ENCODE results near the gene SYT15. TPM values are rescaled to one million over a fixed set of nuclear protein-coding genes. Genes with fewer than 3 reads are reported as not detected.
"Not testable (repeated sequence)": the region's sequence is repeated elsewhere in the genome, so short reads cannot be mapped to it uniquely, and the experiment has no call there.

Gene SYT15
- total RNA-seq, 1 donor from 2014 or later, result 1.8 TPM

GRCh38 chr10:46617134-46617533 is 38.2 kb downstream of the SYT15 start:
- H3K9me3 Mint-ChIP-seq; H3K36me3 Mint-ChIP-seq (ENCODE audit: low read depth); intact Hi-C loops (cut with micrococcal nuclease); H3K4me1 Mint-ChIP-seq; H3K27ac Mint-ChIP-seq; DNase-seq; H3K27me3 Mint-ChIP-seq; H3K4me3 Mint-ChIP-seq: not testable (repeated sequence)

GRCh38 chr10:46617913-46618312 is 39.0 kb downstream of the SYT15 start:
- not testable (repeated sequence) for H3K27me3 Mint-ChIP-seq

GRCh38 chr10:46623899-46624654 is 45.1 kb downstream of the SYT15 start:
- intact Hi-C loops (cut with micrococcal nuclease); H3K27ac Mint-ChIP-seq; H3K4me3 Mint-ChIP-seq; H3K4me1 Mint-ChIP-seq; H3K36me3 Mint-ChIP-seq (ENCODE audit: low read depth); H3K27me3 Mint-ChIP-seq; H3K9me3 Mint-ChIP-seq; DNase-seq: not testable (repeated sequence)

More at GRCh38 chr10:46617913-46618312, 39.0 kb downstream of the SYT15 start:
- intact Hi-C loops (cut with micrococcal nuclease); H3K4me1 Mint-ChIP-seq; DNase-seq; H3K27ac Mint-ChIP-seq; H3K4me3 Mint-ChIP-seq; H3K9me3 Mint-ChIP-seq; H3K36me3 Mint-ChIP-seq (ENCODE audit: low read depth): not testable (repeated sequence)

GRCh38 chr10:46629805-46630204 is 50.9 kb downstream of the SYT15 start:
- H3K36me3 Mint-ChIP-seq (ENCODE audit: low read depth); H3K27ac Mint-ChIP-seq; intact Hi-C loops (cut with micrococcal nuclease); H3K9me3 Mint-ChIP-seq; H3K27me3 Mint-ChIP-seq; H3K4me1 Mint-ChIP-seq; H3K4me3 Mint-ChIP-seq; DNase-seq: not testable (repeated sequence)

- H3K27ac Mint-ChIP-seq; intact Hi-C loops (cut with micrococcal nuclease); H3K9me3 Mint-ChIP-seq; H3K4me3 Mint-ChIP-seq; H3K27me3 Mint-ChIP-seq; H3K4me1 Mint-ChIP-seq; DNase-seq; H3K36me3 Mint-ChIP-seq (ENCODE audit: low read depth): not testable (repeated sequence)
These were observed 51.9 kb downstream of the SYT15 start for GRCh38 chr10:46630816-46631215.

- DNase-seq; intact Hi-C loops (cut with micrococcal nuclease); H3K4me3 Mint-ChIP-seq; H3K36me3 Mint-ChIP-seq (ENCODE audit: low read depth); H3K9me3 Mint-ChIP-seq; H3K27ac Mint-ChIP-seq; H3K4me1 Mint-ChIP-seq; H3K27me3 Mint-ChIP-seq: not testable (repeated sequence)
These were observed 52.8 kb downstream of the SYT15 start for GRCh38 chr10:46631683-46632082.

- DNase-seq; H3K27ac Mint-ChIP-seq; H3K9me3 Mint-ChIP-seq; H3K36me3 Mint-ChIP-seq (ENCODE audit: low read depth); intact Hi-C loops (cut with micrococcal nuclease); H3K4me3 Mint-ChIP-seq; H3K27me3 Mint-ChIP-seq; H3K4me1 Mint-ChIP-seq: not testable (repeated sequence)
These were observed 55.8 kb downstream of the SYT15 start for GRCh38 chr10:46634698-46635097.

- H3K27ac Mint-ChIP-seq; intact Hi-C loops (cut with micrococcal nuclease); DNase-seq; H3K27me3 Mint-ChIP-seq; H3K36me3 Mint-ChIP-seq (ENCODE audit: low read depth); H3K4me1 Mint-ChIP-seq; H3K9me3 Mint-ChIP-seq: not testable (repeated sequence)
- peak overlapping the region; percentile 39 for H3K4me3 Mint-ChIP-seq
These were observed 56.5 kb downstream of the SYT15 start for GRCh38 chr10:46635364-46635959.

- intact Hi-C loops (cut with micrococcal nuclease); H3K4me1 Mint-ChIP-seq; DNase-seq; H3K27ac Mint-ChIP-seq; H3K4me3 Mint-ChIP-seq; H3K27me3 Mint-ChIP-seq; H3K9me3 Mint-ChIP-seq; H3K36me3 Mint-ChIP-seq (ENCODE audit: low read depth): not testable (repeated sequence)
These were observed 61.1 kb downstream of the SYT15 start for GRCh38 chr10:46640005-46640404.

Other genes with a start within 250 kb of the SYT15 start
- gene ANXA8L1, start 203.4 kb upstream of the SYT15 start, total RNA-seq, result not detected in 2 replicates
- gene NPY4R, start 113.2 kb upstream of the SYT15 start, total RNA-seq, result not detected in 2 replicates
- not detected in 2 replicates for gene GPRIN2, start 22.5 kb upstream of the SYT15 start, total RNA-seq

Data from activated CD4-positive, alpha-beta T cell treated with anti-CD3 and anti-CD28 coated beads, Interleukin-2, amount 10 ng/mL, durations not matched to agents 24 days and 14 days (primary cell).